Natural killer cell (primary cell): ENCODE data around the gene SDF2. TPM values are rescaled to one million over a fixed set of nuclear protein-coding genes. Genes with fewer than 3 reads are reported as not detected.

ENCODE experiments used
- ATAC-seq, 3 donors: fragments of 150-1000 bp in 2 of 3; fragments of 200-7000 bp in 1 of 3; cut with Tn5 transposase; 1 replicate in 1 of 3; 2 replicates in 2 of 3; pipeline ENCODE4 v1.10.0; 2021; ENCODE audit warnings: mild to moderate bottlenecking in 2 of 3, moderate library complexity in 2 of 3
- DNase-seq, 2 donors: peaks; one replicate each; pipeline versions ENCODE4 v3.0.0 to v3.0.0-alpha.2; 2013 to 2021; ENCODE audit warnings: mixed read lengths in 1 of 2
- H3K27ac ChIP-seq: one replicate; pipeline ENCODE4 v1.5.1; 2013; ENCODE audit warnings: mild to moderate bottlenecking, low read length
- H3K27me3 ChIP-seq: one replicate; pipeline ENCODE4 v1.6.1; 2013; ENCODE audit warnings: low read length; ENCODE audit not compliant: control insufficient read depth, insufficient read depth
- H3K36me3 ChIP-seq: one replicate; pipeline ENCODE4 v1.6.1; 2013; ENCODE audit warnings: low read length; ENCODE audit not compliant: control insufficient read depth, insufficient read depth
- H3K4me1 ChIP-seq: one replicate; pipeline ENCODE4 v1.6.1; 2013; ENCODE audit warnings: low read length; ENCODE audit not compliant: control insufficient read depth, insufficient read depth
- H3K4me3 ChIP-seq: one replicate; pipeline ENCODE4 v1.5.1; 2013; ENCODE audit warnings: low read length
- H3K9me3 ChIP-seq: one replicate; pipeline ENCODE4 v1.6.1; 2013; ENCODE audit warnings: low read length; ENCODE audit not compliant: control insufficient read depth, insufficient read depth
- H3K27ac Mint-ChIP-seq, 2 donors: one replicate each; pipeline ENCODE4 v1.8.0; 2022; ENCODE audit warnings: mild to moderate bottlenecking in 2 of 2, mixed read lengths in 2 of 2, moderate library complexity in 1 of 2
- H3K27me3 Mint-ChIP-seq, 2 donors: one replicate each; pipeline ENCODE4 v1.8.0; 2022; ENCODE audit warnings: low read depth in 2 of 2, mixed read lengths in 2 of 2
- H3K36me3 Mint-ChIP-seq: one replicate; pipeline ENCODE4 v1.8.0; 2022; ENCODE audit warnings: mixed read lengths
- H3K4me1 Mint-ChIP-seq, 2 donors: one replicate each; pipeline ENCODE4 v1.8.0; 2022; ENCODE audit warnings: mixed read lengths in 2 of 2
- H3K4me3 Mint-ChIP-seq: one replicate; pipeline ENCODE4 v1.8.0; 2022; ENCODE audit warnings: mild to moderate bottlenecking, moderate library complexity, mixed read lengths
- H3K9me3 Mint-ChIP-seq, 2 donors: one replicate each; pipeline ENCODE4 v1.8.0; 2022; ENCODE audit warnings: mixed read lengths in 2 of 2
- CTCF ChIP-seq: fragments of 200-600 bp; IDR thresholded peaks from one replicate; pipeline ENCODE4 v1.8.0; 2022; ENCODE audit warnings: antibody characterized with exemption
- WGBS: methylation state at CpG from one replicate; pipeline ENCODE4 v1.1.7; 2013; ENCODE audit warnings: missing lambda C conversion rate; ENCODE audit not compliant: insufficient coverage; 5-methylcytosine and 5-hydroxymethylcytosine counted together
- intact Hi-C: fragments of 100-400 bp; cut with micrococcal nuclease; formaldehyde crosslinking; loops from one replicate; pipeline ENCODE4 v1.14.2; 2022
- total RNA-seq, 4 donors: library from RNA; stranded (reverse); fragments of 120-200 nt in 1 of 4; gene quantifications; one replicate each; pipeline versions ENCODE4 v1.2.3 to v1.2.4, GENCODE V29; 2013 to 2022

The SDF2 gene
- total RNA-seq, 3 donors from 2014 or later (not counting 1 experiment from before 2014, with no cell fraction given) = 53.0 to 65.3 (median 53.7) TPM

- Histone ChIP-seq H3K27me3 (no peaks in the 10 kb centered on the region), H3K27ac (no peak overlapping the region), H3K36me3 (peaks cover 81% of the 10 kb centered on the region), H3K9me3 (no peaks in the 10 kb centered on the region), H3K4me3 (no peak overlapping the region), H3K4me1 (no peaks in the 10 kb centered on the region)
- Mint-ChIP-seq H3K36me3 (peaks cover 32% of the 10 kb centered on the region), H3K27ac (no peak overlapping the region), H3K27me3 (no peaks in the 10 kb centered on the region), H3K4me1 (no peaks in the 10 kb centered on the region), H3K9me3 (no peaks in the 10 kb centered on the region), H3K4me3 (no peak overlapping the region)
- 91% methylated on average over 7 of the region's 7 CpGs for WGBS
- DNase-seq (peak in 1 of 2 donors; percentile 46), ATAC-seq (peak in 2 of 3 donors; percentile 34 to 38)
- peak; percentile 22 for TF ChIP-seq CTCF
- intact Hi-C loops = loop anchor here (1.0 kb wide), 1 partner anchor 30 kb away; no protein-coding TSS in a partner anchor
Observed at GRCh38 chr17:28675980-28676379, 14.3 kb upstream of the SDF2 start.

- Histone ChIP-seq H3K9me3 (no peaks in the 10 kb centered on the region), H3K27ac (no peak overlapping the region), H3K27me3 (no peaks in the 10 kb centered on the region), H3K4me3 (no peak overlapping the region), H3K36me3 (peaks cover 80% of the 10 kb centered on the region), H3K4me1 (no peaks in the 10 kb centered on the region)
- no peak for TF ChIP-seq CTCF
- no peak overlapping the region for H3K4me3 Mint-ChIP-seq
- no peaks in the 10 kb centered on the region for H3K27me3 Mint-ChIP-seq
- peaks cover 32% of the 10 kb centered on the region for H3K36me3 Mint-ChIP-seq
- no peaks in the 10 kb centered on the region for H3K4me1 Mint-ChIP-seq
- 100% methylated on average over 1 of the region's 3 CpGs for WGBS
- no peaks in the 10 kb centered on the region for H3K9me3 Mint-ChIP-seq
- no peak overlapping the region for H3K27ac Mint-ChIP-seq
- DNase-seq = no peak
- intact Hi-C loops = no loop called here
- ATAC-seq = no peak
Observed at GRCh38 chr17:28675490-28675889, 13.8 kb upstream of the SDF2 start.

GRCh38 chr17:28669918-28670317 lies 8.2 kb upstream of the SDF2 start:
- DNase-seq (no peak), ATAC-seq (no peak)
- no CpG with 5 or more reads among the region's 1 CpG for WGBS
- H3K4me3 ChIP-seq = no peak overlapping the region
- H3K27ac Mint-ChIP-seq = no peak overlapping the region
- peaks cover 20% of the 10 kb centered on the region for H3K36me3 Mint-ChIP-seq
- no peaks in the 10 kb centered on the region for H3K27me3 Mint-ChIP-seq
- peaks cover 10 to 27% of the 10 kb centered on the region in 2 donors for H3K4me1 Mint-ChIP-seq
- no peak overlapping the region for H3K27ac ChIP-seq
- TF ChIP-seq CTCF = no peak
- H3K36me3 ChIP-seq = peaks cover 53% of the 10 kb centered on the region
- no peaks in the 10 kb centered on the region for H3K27me3 ChIP-seq
- peaks cover 3% of the 10 kb centered on the region for H3K4me1 ChIP-seq
- H3K9me3 Mint-ChIP-seq = no peaks in the 10 kb centered on the region
- no peaks in the 10 kb centered on the region for H3K9me3 ChIP-seq
- intact Hi-C loops = no loop called here
- H3K4me3 Mint-ChIP-seq = no peak overlapping the region

GRCh38 chr17:28667870-28668269 lies 6.2 kb upstream of the SDF2 start:
- Mint-ChIP-seq H3K27me3 (no peaks in the 10 kb centered on the region), H3K27ac (peak overlapping the region in 1 of 2 donors; percentile 65), H3K4me1 (peaks cover 29 to 47% of the 10 kb centered on the region in 2 donors), H3K4me3 (no peak overlapping the region), H3K36me3 (peaks cover under 1% of the 10 kb centered on the region), H3K9me3 (no peaks in the 10 kb centered on the region)
- H3K27ac ChIP-seq = no peak overlapping the region
- peaks cover 3% of the 10 kb centered on the region for H3K4me1 ChIP-seq
- intact Hi-C loops = no loop called here
- no peaks in the 10 kb centered on the region for H3K9me3 ChIP-seq
- WGBS = 82% methylated on average over 1 of the region's 1 CpG
- ATAC-seq (no peak), DNase-seq (no peak)
- peaks cover 33% of the 10 kb centered on the region for H3K36me3 ChIP-seq
- H3K4me3 ChIP-seq = no peak overlapping the region
- H3K27me3 ChIP-seq = no peaks in the 10 kb centered on the region
- TF ChIP-seq CTCF = no peak
